Thymus (tissue), 11 donors: Measurements from ENCODE around the gene TRAPPC11. TPM values are rescaled to one million over a fixed set of nuclear protein-coding genes. Genes with fewer than 3 reads are reported as not detected.

Source experiments
- DNase-seq, 9 donors: peaks; one replicate each; pipeline ENCODE4 v3.0.0-alpha.2; 2013; ENCODE audit warnings: low spot score in 9 of 9, low read depth in 6 of 9, missing footprints in 1 of 9
- H3K27ac ChIP-seq, 2 donors: one replicate each; pipeline ENCODE4 v1.5.1; 2013; ENCODE audit warnings: control low read depth in 1 of 2, low read depth in 1 of 2, low read length in 1 of 2, mild to moderate bottlenecking in 1 of 2, moderate library complexity in 1 of 2
- H3K27me3 ChIP-seq, 2 donors: one replicate each; pipeline ENCODE4 v1.5.1; 2013; ENCODE audit warnings: low read length in 1 of 2; ENCODE audit not compliant: control insufficient read depth in 2 of 2, insufficient read depth in 1 of 2
- H3K36me3 ChIP-seq, 2 donors: one replicate each; pipeline ENCODE4 v1.5.1; 2013; ENCODE audit warnings: low read length in 1 of 2, mild to moderate bottlenecking in 1 of 2, moderate library complexity in 1 of 2; ENCODE audit not compliant: control insufficient read depth in 2 of 2, insufficient read depth in 2 of 2
- H3K4me1 ChIP-seq, 2 donors: one replicate each; pipeline ENCODE4 v1.5.1; 2013; ENCODE audit warnings: low read length in 2 of 2; ENCODE audit not compliant: control insufficient read depth in 2 of 2, insufficient read depth in 2 of 2
- H3K4me3 ChIP-seq, 2 donors: one replicate each; pipeline ENCODE4 v1.5.1; 2013; ENCODE audit warnings: low read length in 2 of 2, control low read depth in 1 of 2, mild to moderate bottlenecking in 1 of 2
- H3K9me3 ChIP-seq, 2 donors: one replicate each; pipeline ENCODE4 v1.5.1; 2013; ENCODE audit warnings: low read length in 1 of 2, mild to moderate bottlenecking in 1 of 2; ENCODE audit not compliant: control insufficient read depth in 2 of 2, insufficient read depth in 1 of 2
- WGBS: extraction: QIAGEN DNeasy Blood & Tissue Kit; methylation state at CpG from one replicate; pipeline ENCODE4 v1.1.7; 2013; 5-methylcytosine and 5-hydroxymethylcytosine counted together
- polyA plus RNA-seq: library from polyadenylated mRNA; stranded (reverse); fragments of 200-250 nt; gene quantifications from one replicate; pipeline ENCODE4 v1.2.3, GENCODE V29; 2013
- total RNA-seq: library from RNA; stranded (reverse); fragments of 120-200 nt; gene quantifications from one replicate; pipeline ENCODE4 v1.2.4, GENCODE V29; 2013
- donor health status: healthy.

The TRAPPC11 gene
- total and polyA plus RNA-seq, 2 donors: 31.3 to 32.8 TPM

GRCh38 chr4:183751106-183751505 lies 92.0 kb downstream of the TRAPPC11 start:
- no peak overlapping the region for H3K27ac ChIP-seq
- no peak for DNase-seq
- no peak overlapping the region for H3K4me3 ChIP-seq
- H3K36me3 ChIP-seq: no peaks in the 10 kb centered on the region
- no peaks in the 10 kb centered on the region for H3K27me3 ChIP-seq
- H3K9me3 ChIP-seq: peaks cover 0 to 8% of the 10 kb centered on the region in 2 donors
- WGBS: over 99% methylated on average over 4 of the region's 4 CpGs
- no peaks in the 10 kb centered on the region for H3K4me1 ChIP-seq

- H3K9me3 ChIP-seq: peaks cover 0 to 4% of the 10 kb centered on the region in 2 donors
- no peak for DNase-seq
- peaks cover 0 to 14% of the 10 kb centered on the region in 2 donors for H3K27me3 ChIP-seq
- no peak overlapping the region for H3K4me3 ChIP-seq
- no peak overlapping the region for H3K27ac ChIP-seq
- WGBS: 91% methylated on average over 2 of the region's 2 CpGs
- no peaks in the 10 kb centered on the region for H3K4me1 ChIP-seq
- H3K36me3 ChIP-seq: no peaks in the 10 kb centered on the region
Observed at GRCh38 chr4:183755596-183755995, 96.5 kb downstream of the TRAPPC11 start.

- peaks cover 0 to 14% of the 10 kb centered on the region in 2 donors for H3K27me3 ChIP-seq
- no peaks in the 10 kb centered on the region for H3K36me3 ChIP-seq
- no peaks in the 10 kb centered on the region for H3K4me1 ChIP-seq
- no peak overlapping the region for H3K4me3 ChIP-seq
- DNase-seq: no peak
- peaks cover 0 to 4% of the 10 kb centered on the region in 2 donors for H3K9me3 ChIP-seq
- H3K27ac ChIP-seq: no peak overlapping the region
- WGBS: 94% methylated on average over 10 of the region's 10 CpGs
Observed at GRCh38 chr4:183757060-183757459, 98.0 kb downstream of the TRAPPC11 start.

- Histone ChIP-seq H3K36me3 (no peaks in the 10 kb centered on the region), H3K4me1 (no peaks in the 10 kb centered on the region), H3K9me3 (peaks cover 0 to 4% of the 10 kb centered on the region in 2 donors), H3K27me3 (peaks cover 0 to 14% of the 10 kb centered on the region in 2 donors), H3K4me3 (no peak overlapping the region), H3K27ac (no peak overlapping the region)
- 71% methylated on average over 29 of the region's 29 CpGs for WGBS
- no peak for DNase-seq
Observed at GRCh38 chr4:183758061-183758757, 99.1 kb downstream of the TRAPPC11 start.

GRCh38 chr4:183758758-183759447 lies 99.8 kb downstream of the TRAPPC11 start:
- Histone ChIP-seq H3K4me3 (no peak overlapping the region), H3K36me3 (no peaks in the 10 kb centered on the region), H3K9me3 (peaks cover 0 to 4% of the 10 kb centered on the region in 2 donors), H3K27me3 (peaks cover 0 to 14% of the 10 kb centered on the region in 2 donors), H3K27ac (no peak overlapping the region), H3K4me1 (no peaks in the 10 kb centered on the region)
- DNase-seq: no peak
- WGBS: 95% methylated on average over 21 of the region's 21 CpGs

GRCh38 chr4:183760326-183760725 lies 101.2 kb downstream of the TRAPPC11 start:
- DNase-seq: no peak
- H3K27ac ChIP-seq: no peak overlapping the region
- H3K36me3 ChIP-seq: no peaks in the 10 kb centered on the region
- H3K4me3 ChIP-seq: no peak overlapping the region
- no peaks in the 10 kb centered on the region for H3K9me3 ChIP-seq
- H3K27me3 ChIP-seq: peaks cover 0 to 14% of the 10 kb centered on the region in 2 donors
- 96% methylated on average over 1 of the region's 1 CpG for WGBS
- no peaks in the 10 kb centered on the region for H3K4me1 ChIP-seq

Other genes starting within 250 kb of the TRAPPC11 start
- 29.1 TPM for gene CDKN2AIP, start 214.7 kb upstream of the TRAPPC11 start, total RNA-seq
- 33.2 TPM for gene CDKN2AIP, start 214.7 kb upstream of the TRAPPC11 start, polyA plus RNA-seq
- gene ING2, start 154.2 kb upstream of the TRAPPC11 start, total RNA-seq: 14.9 TPM
- gene ING2, start 154.2 kb upstream of the TRAPPC11 start, polyA plus RNA-seq: 26.6 TPM
- gene RWDD4, start 108 bp upstream of the TRAPPC11 start, total RNA-seq: 25.6 TPM
- 26.1 TPM for gene RWDD4, start 108 bp upstream of the TRAPPC11 start, polyA plus RNA-seq
- 5.3 TPM for gene STOX2, start 246.0 kb downstream of the TRAPPC11 start, total RNA-seq
- gene STOX2, start 246.0 kb downstream of the TRAPPC11 start, polyA plus RNA-seq: 1.3 TPM